ENCODE measurements around the gene SFTPA2. TPM values are rescaled to one million over a fixed set of nuclear protein-coding genes. Genes with fewer than 3 reads are reported as not detected.

SFTPA2 gene
- total RNA-seq (2021; ENCODE audit: unreplicated experiment), result 2.8 TPM
- not detected for polyA plus RNA-seq (2012; ENCODE audit: insufficient read length)
- Bru-seq, nascent RNA, result not detected
- BruChase-seq, experiment 1, labeled RNA remaining after a 2-hour chase, result not detected
- BruChase-seq, experiment 2, labeled RNA remaining after a 6-hour chase, result not detected
- long read RNA-seq, result 0 reads

DNA sequence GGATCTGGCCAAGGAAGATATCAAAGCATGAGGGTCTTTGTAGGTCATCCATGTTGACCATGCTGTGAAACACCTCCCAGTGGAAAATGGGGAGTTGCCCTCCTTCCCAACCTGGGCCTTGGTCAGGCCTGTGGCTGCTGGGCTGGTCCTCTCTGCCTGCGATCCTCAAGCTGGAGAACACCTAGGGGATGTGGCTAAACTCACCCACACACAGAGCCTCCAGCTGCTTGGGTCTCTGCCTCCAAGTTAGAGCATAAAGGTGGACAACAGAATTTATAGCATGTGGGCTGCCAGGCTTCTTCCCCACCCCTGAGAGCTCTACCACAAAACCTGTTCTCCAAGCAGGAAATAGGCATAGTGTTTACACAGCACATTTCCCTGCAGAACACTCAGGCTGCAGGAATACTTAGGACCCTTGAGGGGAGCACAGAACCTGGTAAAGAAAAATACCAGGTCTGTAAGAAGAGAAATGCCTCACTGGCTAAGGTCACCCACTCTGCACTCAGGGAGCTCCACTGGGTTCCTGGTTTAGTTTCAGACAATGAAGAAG is at the start of gene SFTPA2:
Gene SFTPA2 (minus strand): TSS at position 248 of the 550 bp plus-strand sequence. CDS start 924 bp downstream, outside the sequence.
- Histone ChIP-seq H3K4me1 (ENCODE audit: control insufficient read depth, insufficient read depth, low read length) (no peaks in the 10 kb centered on the region), H3K9me3 (ENCODE audit: control insufficient read depth, insufficient read depth, low read depth, low read length) (no peaks in the 10 kb centered on the region), H3K27me3 (ENCODE audit: control insufficient read depth, insufficient read depth, low read length) (peaks cover 23% of the 10 kb centered on the region), H3K4me3 (ENCODE audit: low read depth in 2 of 2, low read length in 2 of 2) (no peak within 1 kb of the TSS), H3K27ac (ENCODE audit: low read length) (no peak within 1 kb of the TSS), H3K36me3 (ENCODE audit: control insufficient read depth, insufficient read depth, low read length) (no peaks in the 10 kb centered on the region)
- no peak for ATAC-seq
- ChIA-PET CTCF (interaction anchor here (1.2 kb wide), 1 partner anchor 186 kb away, joined by 3 read pairs; no protein-coding TSS in a partner anchor), POLR2A (no interaction called here)
- no peak for DNase-seq (ENCODE audit: low read depth, low spot score)
- BruUV-seq (replicated peaks), result no TSS peak
- in situ Hi-C loops (cut with HindIII; ENCODE audit: low pct_unique_long_range_greater_than_20kb, low sequenced_read_pairs), result no loop called here
- intact Hi-C loops (cut with micrococcal nuclease; ENCODE audit: unreplicated experiment), result loop anchor here (5.0 kb wide), 1 partner anchor 372 kb away; no protein-coding TSS in a partner anchor
- TF ChIP-seq POLR2AphosphoS5 (IDR thresholded peaks at IDR 0.05; ENCODE audit: low read depth, low read length), result no peak
- no peak for TF ChIP-seq SIN3A (IDR thresholded peaks at IDR 0.05; ENCODE audit: borderline replicate concordance, insufficient read depth, low read depth, low read length)
- TF ChIP-seq TCF7L2 (IDR thresholded peaks at IDR 0.05; ENCODE audit: low read depth, low read length), result no peak
- TF ChIP-seq CTCF (IDR thresholded peaks at IDR 0.05), result no peak
- TF ChIP-seq, protein P1, sequence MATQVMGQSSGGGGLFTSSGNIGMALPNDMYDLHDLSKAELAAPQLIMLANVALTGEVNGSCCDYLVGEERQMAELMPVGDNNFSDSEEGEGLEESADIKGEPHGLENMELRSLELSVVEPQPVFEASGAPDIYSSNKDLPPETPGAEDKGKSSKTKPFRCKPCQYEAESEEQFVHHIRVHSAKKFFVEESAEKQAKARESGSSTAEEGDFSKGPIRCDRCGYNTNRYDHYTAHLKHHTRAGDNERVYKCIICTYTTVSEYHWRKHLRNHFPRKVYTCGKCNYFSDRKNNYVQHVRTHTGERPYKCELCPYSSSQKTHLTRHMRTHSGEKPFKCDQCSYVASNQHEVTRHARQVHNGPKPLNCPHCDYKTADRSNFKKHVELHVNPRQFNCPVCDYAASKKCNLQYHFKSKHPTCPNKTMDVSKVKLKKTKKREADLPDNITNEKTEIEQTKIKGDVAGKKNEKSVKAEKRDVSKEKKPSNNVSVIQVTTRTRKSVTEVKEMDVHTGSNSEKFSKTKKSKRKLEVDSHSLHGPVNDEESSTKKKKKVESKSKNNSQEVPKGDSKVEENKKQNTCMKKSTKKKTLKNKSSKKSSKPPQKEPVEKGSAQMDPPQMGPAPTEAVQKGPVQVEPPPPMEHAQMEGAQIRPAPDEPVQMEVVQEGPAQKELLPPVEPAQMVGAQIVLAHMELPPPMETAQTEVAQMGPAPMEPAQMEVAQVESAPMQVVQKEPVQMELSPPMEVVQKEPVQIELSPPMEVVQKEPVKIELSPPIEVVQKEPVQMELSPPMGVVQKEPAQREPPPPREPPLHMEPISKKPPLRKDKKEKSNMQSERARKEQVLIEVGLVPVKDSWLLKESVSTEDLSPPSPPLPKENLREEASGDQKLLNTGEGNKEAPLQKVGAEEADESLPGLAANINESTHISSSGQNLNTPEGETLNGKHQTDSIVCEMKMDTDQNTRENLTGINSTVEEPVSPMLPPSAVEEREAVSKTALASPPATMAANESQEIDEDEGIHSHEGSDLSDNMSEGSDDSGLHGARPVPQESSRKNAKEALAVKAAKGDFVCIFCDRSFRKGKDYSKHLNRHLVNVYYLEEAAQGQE (IDR thresholded peaks at IDR 0.05; ENCODE audit: insufficient read depth in 1 of 2, low read depth in 2 of 2, low read length in 1 of 2), result no peak

DNA sequence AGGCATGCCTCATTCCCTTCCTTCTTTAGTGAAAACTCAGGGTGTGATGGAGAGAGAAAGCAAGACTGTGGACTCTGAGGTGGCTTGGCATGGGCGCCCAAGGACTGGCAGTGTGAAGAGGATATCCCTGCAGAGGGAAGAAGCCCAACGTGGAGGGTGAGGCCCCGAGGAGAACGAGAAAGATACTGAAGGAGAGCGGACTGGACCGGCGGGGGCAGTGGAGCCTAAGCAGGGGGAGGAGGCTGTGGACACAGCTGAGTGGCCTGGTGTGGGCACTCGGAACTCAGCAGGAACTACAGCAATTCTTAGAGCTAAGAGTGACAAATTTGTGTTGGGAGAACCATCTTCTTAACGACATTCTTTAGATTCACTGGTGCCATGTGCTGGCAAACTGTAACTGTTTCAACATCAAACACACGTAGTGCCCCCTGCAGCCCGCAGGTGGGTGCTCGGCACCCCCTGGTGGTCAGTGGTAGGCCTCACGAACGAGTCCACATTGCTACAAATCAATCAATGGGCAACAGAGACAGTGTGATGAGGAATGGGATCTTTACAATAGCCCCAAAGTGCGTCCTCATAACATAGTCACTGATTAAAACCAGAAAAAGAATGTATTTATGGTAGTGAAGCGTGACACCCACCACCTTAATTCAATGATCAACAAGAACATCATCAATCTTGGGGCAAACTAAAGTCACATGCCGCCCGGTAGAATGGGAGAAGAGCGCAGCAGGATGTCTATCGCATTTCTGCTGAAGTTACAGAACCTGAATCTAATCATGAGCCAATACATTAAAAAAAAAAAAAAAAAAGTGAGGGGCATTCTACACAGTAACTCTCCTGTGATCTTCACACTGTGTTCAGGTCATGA is 48.5 kb upstream of the SFTPA2 start:
- peaks cover 11% of the 10 kb centered on the region for H3K27me3 ChIP-seq (ENCODE audit: control insufficient read depth, insufficient read depth, low read length)
- H3K9me3 ChIP-seq (ENCODE audit: control insufficient read depth, insufficient read depth, low read depth, low read length), result no peaks in the 10 kb centered on the region
- in situ Hi-C loops (cut with HindIII; ENCODE audit: low pct_unique_long_range_greater_than_20kb, low sequenced_read_pairs), result no loop called here
- ChIA-PET POLR2A (no interaction called here), CTCF (no interaction called here)
- no TSS peak for BruUV-seq (replicated peaks)
- no peak for DNase-seq (ENCODE audit: low read depth, low spot score)
- peak; percentile 67 for ATAC-seq
- TF ChIP-seq TCF7L2 (IDR thresholded peaks at IDR 0.05; ENCODE audit: low read depth, low read length) (no peak), SIN3A (IDR thresholded peaks at IDR 0.05; ENCODE audit: borderline replicate concordance, insufficient read depth, low read depth, low read length) (no peak), CTCF (IDR thresholded peaks at IDR 0.05) (peak; percentile 82), POLR2AphosphoS5 (IDR thresholded peaks at IDR 0.05; ENCODE audit: low read depth, low read length) (no peak)
- TF ChIP-seq, protein P1 (IDR thresholded peaks at IDR 0.05; ENCODE audit: insufficient read depth in 1 of 2, low read depth in 2 of 2, low read length in 1 of 2), result no peak
- no peak overlapping the region for H3K27ac ChIP-seq (ENCODE audit: low read length)
- H3K36me3 ChIP-seq (ENCODE audit: control insufficient read depth, insufficient read depth, low read length), result no peaks in the 10 kb centered on the region
- H3K4me1 ChIP-seq (ENCODE audit: control insufficient read depth, insufficient read depth, low read length), result no peaks in the 10 kb centered on the region
- intact Hi-C loops (cut with micrococcal nuclease; ENCODE audit: unreplicated experiment), result loop anchor here (1.0 kb wide), 1 partner anchor 46 kb away; no protein-coding TSS in a partner anchor
- no peak overlapping the region for H3K4me3 ChIP-seq (ENCODE audit: low read depth in 2 of 2, low read length in 2 of 2)
